Chondrocyte (in vitro differentiated cells): ENCODE measurements around the gene LHX6. TPM values are rescaled to one million over a fixed set of nuclear protein-coding genes. Genes with fewer than 3 reads are reported as not detected.

Experiments
- DNase-seq: peaks from one replicate; pipeline ENCODE4 v3.0.0; 2021; ENCODE audit warnings: mixed read lengths, low spot score
- H3K27ac Mint-ChIP-seq: one replicate; pipeline ENCODE4 v1.8.0; 2021; ENCODE audit warnings: mild to moderate bottlenecking, moderate library complexity, mixed read lengths; ENCODE audit not compliant: unreplicated experiment
- H3K27me3 Mint-ChIP-seq: 2 replicates; pipeline ENCODE4 v1.8.0; 2021; ENCODE audit warnings: low read depth, mixed read lengths
- H3K36me3 Mint-ChIP-seq: 2 replicates; pipeline ENCODE4 v1.8.0; 2021; ENCODE audit warnings: low read depth, mixed read lengths
- H3K4me1 Mint-ChIP-seq: 2 replicates; pipeline ENCODE4 v1.8.0; 2021; ENCODE audit warnings: low read depth, mild to moderate bottlenecking, mixed read lengths
- H3K4me3 Mint-ChIP-seq: one replicate; pipeline ENCODE4 v1.8.0; 2021; ENCODE audit warnings: mild to moderate bottlenecking, moderate library complexity, mixed read lengths; ENCODE audit not compliant: unreplicated experiment
- H3K9me3 Mint-ChIP-seq: 2 replicates; pipeline ENCODE4 v1.8.0; 2021; ENCODE audit warnings: low read depth, mixed read lengths
- CTCF ChIP-seq: fragments of 200-600 bp; sonication (generic); IDR thresholded peaks from 2 replicates; pipeline ENCODE4 v1.5.0; 2021; ENCODE audit warnings: antibody characterized with exemption, mild to moderate bottlenecking, moderate library complexity
- total RNA-seq: library from RNA; stranded (reverse); gene quantifications from 3 replicates; pipeline ENCODE4 v1.2.1, GENCODE V29; 2021

LHX6 gene
- total RNA-seq, 1 donor from 2014 or later = not detected

GRCh38 chr9:122173670-122174069 lies 55.1 kb downstream of the LHX6 start:
- Mint-ChIP-seq H3K27me3 (peaks cover 62% of the 10 kb centered on the region), H3K36me3 (no peaks in the 10 kb centered on the region), H3K4me3 (no peak overlapping the region), H3K9me3 (no peaks in the 10 kb centered on the region), H3K4me1 (no peaks in the 10 kb centered on the region), H3K27ac (no peak overlapping the region)
- no peak for TF ChIP-seq CTCF
- DNase-seq = peak; percentile 17

- Mint-ChIP-seq H3K4me1 (no peaks in the 10 kb centered on the region), H3K36me3 (peaks cover 2% of the 10 kb centered on the region), H3K9me3 (peaks cover 6% of the 10 kb centered on the region), H3K4me3 (no peak overlapping the region), H3K27me3 (peaks cover 55% of the 10 kb centered on the region), H3K27ac (no peak overlapping the region)
- no peak for TF ChIP-seq CTCF
- DNase-seq = peak; percentile 5
Observed at GRCh38 chr9:122172131-122172530, 56.6 kb downstream of the LHX6 start.

DNA sequence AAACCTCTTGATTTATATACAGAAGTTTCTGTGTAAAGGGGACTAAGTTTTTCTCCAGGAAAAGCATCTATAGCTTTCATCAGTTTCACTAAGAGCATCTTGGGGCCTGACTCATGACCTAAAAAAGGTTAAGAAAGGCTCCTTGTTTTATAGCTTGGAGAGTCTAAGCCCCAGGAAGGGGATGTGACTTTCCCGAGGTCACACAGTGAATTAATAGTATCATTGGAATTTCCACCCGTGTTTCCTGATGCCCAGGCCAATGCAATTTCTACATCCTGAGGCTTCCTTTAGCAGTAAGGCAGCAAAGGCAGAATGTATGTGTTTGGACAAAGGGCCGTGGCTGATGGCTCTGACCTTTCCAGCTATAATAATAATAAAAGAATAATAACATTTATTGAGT lies 60.4 kb downstream of the LHX6 start:
- no peak for TF ChIP-seq CTCF

GRCh38 chr9:122164286-122164685 lies 64.5 kb downstream of the LHX6 start:
- Mint-ChIP-seq H3K36me3 (peaks cover 2% of the 10 kb centered on the region), H3K27ac (no peak overlapping the region), H3K27me3 (peaks cover 44% of the 10 kb centered on the region), H3K4me3 (no peak overlapping the region), H3K4me1 (peaks cover 5% of the 10 kb centered on the region), H3K9me3 (peaks cover 12% of the 10 kb centered on the region)
- TF ChIP-seq CTCF = no peak
- no peak for DNase-seq

More for the DNA sequence above, 60.4 kb downstream of the LHX6 start:
- DNase-seq = no peak
- H3K36me3 Mint-ChIP-seq = peaks cover 2% of the 10 kb centered on the region
- H3K4me1 Mint-ChIP-seq = no peaks in the 10 kb centered on the region
- no peak overlapping the region for H3K4me3 Mint-ChIP-seq
- H3K27ac Mint-ChIP-seq = no peak overlapping the region
- H3K9me3 Mint-ChIP-seq = peaks cover 6% of the 10 kb centered on the region
- peaks cover 62% of the 10 kb centered on the region for H3K27me3 Mint-ChIP-seq

DNA sequence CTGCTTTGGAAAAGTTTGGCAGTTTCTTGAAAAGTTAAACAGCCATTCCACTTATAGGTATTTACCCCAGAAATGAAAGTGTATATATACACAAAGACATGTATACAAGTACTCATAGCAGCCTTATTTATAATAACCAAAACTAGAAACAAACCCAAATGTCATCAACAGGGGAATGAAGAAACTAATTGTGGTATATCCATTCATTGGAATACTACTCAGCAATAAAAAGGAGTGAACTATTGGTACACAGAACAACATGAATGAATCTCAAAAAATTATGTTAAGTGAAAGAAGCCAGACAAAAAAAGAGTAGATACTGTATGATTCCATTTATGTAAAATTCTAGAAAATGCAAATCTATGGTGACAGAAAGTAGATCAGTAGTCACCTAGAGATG lies 66.3 kb downstream of the LHX6 start:
- no peak overlapping the region for H3K4me3 Mint-ChIP-seq
- H3K27ac Mint-ChIP-seq = no peak overlapping the region
- peaks cover 32% of the 10 kb centered on the region for H3K27me3 Mint-ChIP-seq
- no peak for TF ChIP-seq CTCF
- no peaks in the 10 kb centered on the region for H3K36me3 Mint-ChIP-seq
- DNase-seq = no peak
- peaks cover 7% of the 10 kb centered on the region for H3K9me3 Mint-ChIP-seq
- H3K4me1 Mint-ChIP-seq = peaks cover 14% of the 10 kb centered on the region
